Endothelial cell of umbilical vein (primary cell): Measurements from ENCODE around the gene NFIC. TPM values are rescaled to one million over a fixed set of nuclear protein-coding genes. Genes with fewer than 3 reads are reported as not detected.
"Not testable (repeated sequence)": the region's sequence is repeated elsewhere in the genome, so short reads cannot be mapped to it uniquely, and the experiment has no call there.

ENCODE experiments used
- BruUV-seq: library from RNA; stranded (reverse); fragments of 400-500 nt; replicated peaks from 2 replicates; lab custom pipeline; 2021; lab: Mats Ljungman, UMichigan
- CTCF ChIA-PET: fragments of 300-600, 350-600 bp; sonication (Branson Sonifier 250); formaldehyde crosslinking; loops from one replicate; lab custom pipeline; 2021; ENCODE audit warnings: antibody characterized with exemption, inconsistent platforms; lab: Charles Lee
- POLR2A ChIA-PET: fragments of 300-600, 350-600 bp; sonication (Branson Sonifier 250); formaldehyde crosslinking; loops from one replicate; lab custom pipeline; 2021; ENCODE audit warnings: antibody characterized with exemption, inconsistent platforms; lab: Charles Lee
- DNase-seq: peaks from one replicate; pipeline ENCODE4 v3.0.0-alpha.2; 2011; ENCODE audit warnings: low read depth, low spot score
- FAIRE-seq: peaks from 2 replicates; lab custom pipeline; 2011; peaks lifted over from hg19 to GRCh38; lab: Jason Lieb, UNC
- H2AFZ ChIP-seq: 2 replicates; pipeline ENCODE4 v1.6.0; 2012; ENCODE audit warnings: low read depth, low read length, control low read depth, inconsistent platforms
- H3K27ac ChIP-seq: 2 replicates; pipeline ENCODE4 v1.5.1; 2011; ENCODE audit warnings: low read depth, mild to moderate bottlenecking, control low read depth, low read length, moderate library complexity; ENCODE audit not compliant: insufficient read depth
- H3K27me3 ChIP-seq, 2 experiments: 2 replicates each; pipeline versions ENCODE4 v1.6.0 to v1.6.1; 2011; ENCODE audit warnings: low read length in 2 of 2, mixed read lengths in 1 of 2; ENCODE audit not compliant: control insufficient read depth in 2 of 2, insufficient read depth in 2 of 2
- H3K36me3 ChIP-seq, 2 experiments: 2 replicates in 1 of 2; 3 replicates in 1 of 2; pipeline ENCODE4 v1.5.1; 2011; ENCODE audit warnings: low read length in 2 of 2, mild to moderate bottlenecking in 1 of 2, moderate library complexity in 1 of 2; ENCODE audit not compliant: control insufficient read depth in 2 of 2, insufficient read depth in 2 of 2; ENCODE audit errors: extremely low read depth in 1 of 2
- H3K4me1 ChIP-seq: 3 replicates; pipeline ENCODE4 v1.5.1; 2011; ENCODE audit warnings: mild to moderate bottlenecking, low read length; ENCODE audit not compliant: control insufficient read depth, insufficient read depth; ENCODE audit errors: extremely low read depth
- H3K4me2 ChIP-seq: 2 replicates; pipeline ENCODE4 v1.6.1; 2011; ENCODE audit warnings: low read length, control low read depth, mixed read lengths; ENCODE audit not compliant: insufficient read depth
- H3K4me3 ChIP-seq, 3 experiments: fragments of 200-600 bp in 1 of 3; sonication (generic), shearing (Covaris generic) in 1 of 3; replicated peaks in 1 of 3; 2 replicates each; pipeline ENCODE4 v1.5.1; 2011 to 2016; ENCODE audit warnings: control low read depth in 3 of 3, low read length in 3 of 3, mild to moderate bottlenecking in 2 of 3, inconsistent platforms in 1 of 3, low read depth in 1 of 3, moderate library complexity in 1 of 3; ENCODE audit not compliant: insufficient read depth in 1 of 3
- H3K79me2 ChIP-seq: 2 replicates; pipeline ENCODE4 v1.6.0; 2012; ENCODE audit warnings: low read length, inconsistent platforms; ENCODE audit not compliant: control insufficient read depth, insufficient read depth
- H3K9ac ChIP-seq: replicated peaks from 2 replicates; pipeline ENCODE3; 2011; ENCODE audit warnings: low read length, control low read depth; ENCODE audit not compliant: insufficient read depth; ENCODE audit errors: extremely low read depth
- H3K9me1 ChIP-seq: replicated peaks from 3 replicates; pipeline ENCODE4 v1.6.0; 2011; ENCODE audit warnings: mild to moderate bottlenecking, low read length; ENCODE audit not compliant: control insufficient read depth, insufficient read depth; ENCODE audit errors: extremely low read depth
- H3K9me3 ChIP-seq: replicated peaks from 2 replicates; pipeline ENCODE4 v1.5.1; 2012; ENCODE audit warnings: low read length, inconsistent platforms; ENCODE audit not compliant: control insufficient read depth, insufficient read depth
- H4K20me1 ChIP-seq: replicated peaks from 2 replicates; pipeline ENCODE3; 2011; ENCODE audit warnings: mild to moderate bottlenecking, low read length; ENCODE audit not compliant: control insufficient read depth, insufficient read depth; ENCODE audit errors: extremely low read depth
- CTCF ChIP-seq, 2 donors: IDR thresholded peaks; 1 replicate in 1 of 2; 2 replicates in 1 of 2; pipeline ENCODE4 v1.5.1; 2011; ENCODE audit warnings: low read length in 2 of 2, mild to moderate bottlenecking in 2 of 2, moderate library complexity in 2 of 2, control low read depth in 1 of 2, inconsistent platforms in 1 of 2, low read depth in 1 of 2; ENCODE audit not compliant: insufficient read depth in 1 of 2; ENCODE audit errors: extremely low read depth in 1 of 2
- EZH2 ChIP-seq: IDR thresholded peaks from 2 replicates; pipeline ENCODE4 v1.6.1; 2012; ENCODE audit warnings: borderline replicate concordance, low read depth, mild to moderate bottlenecking, moderate library complexity, low read length, inconsistent platforms; ENCODE audit not compliant: severe bottlenecking
- FOS ChIP-seq: IDR thresholded peaks from 2 replicates; pipeline ENCODE4 v1.6.1; 2011; ENCODE audit warnings: mild to moderate bottlenecking, low read length, moderate library complexity, borderline replicate concordance; ENCODE audit not compliant: insufficient read depth
- GATA2 ChIP-seq: IDR thresholded peaks from 2 replicates; pipeline ENCODE4 v1.7.0; 2011; ENCODE audit warnings: low read depth, mild to moderate bottlenecking, moderate library complexity, mixed read lengths, low read length; ENCODE audit not compliant: insufficient read length, insufficient read depth
- JUN ChIP-seq: IDR thresholded peaks from 2 replicates; pipeline ENCODE4 v1.6.1; 2011; ENCODE audit warnings: borderline replicate concordance, low read depth; ENCODE audit not compliant: insufficient read length, insufficient read depth
- MAX ChIP-seq: IDR thresholded peaks from 2 replicates; pipeline ENCODE4 v1.6.1; 2011; ENCODE audit not compliant: insufficient read depth, insufficient read length
- MYC ChIP-seq: IDR thresholded peaks from one replicate; pipeline ENCODE4 v1.6.1; 2011; ENCODE audit warnings: mild to moderate bottlenecking, low read depth, low read length
- POLR2A ChIP-seq: IDR thresholded peaks from 2 replicates; pipeline ENCODE4 v1.6.1; 2012; ENCODE audit warnings: low read depth, mild to moderate bottlenecking, control low read depth, low read length
- POLR2AphosphoS5 ChIP-seq: IDR thresholded peaks from 2 replicates; pipeline ENCODE4 v1.6.1; 2012; ENCODE audit warnings: low read depth, mild to moderate bottlenecking, control low read depth, low read length, moderate library complexity; ENCODE audit not compliant: insufficient read depth
- dilution Hi-C: fragments of 300-500 bp; cut with MboI; formaldehyde crosslinking; loops from one replicate; pipeline ENCODE4 v1.15.0; 2019; ENCODE audit warnings: low sequenced_read_pairs; ENCODE audit not compliant: extremely low pct_ligation_motif_present
- intact Hi-C: fragments of 100-400 bp; cut with micrococcal nuclease; formaldehyde crosslinking; loops from one replicate; pipeline ENCODE4 v1.10.0; 2022
- polyA plus RNA-seq, 4 experiments: library from polyadenylated mRNA; depleted of rRNA in 3 of 4; stranded (reverse) in 3 of 4; unstranded in 1 of 4; fragments of >200 nt; gene quantifications; 2 replicates each; pipeline versions ENCODE4 v1.2.1 to v1.2.3, GENCODE V29; 2011 to 2012; ENCODE audit warnings: missing spikeins in 1 of 4
- total RNA-seq: library from RNA; stranded (reverse); gene quantifications from 2 replicates; pipeline ENCODE4 v1.2.3, GENCODE V29; 2021

NFIC gene
- total and polyA plus RNA-seq, 2 donors (not counting 3 experiments of a cell fraction or from before 2014, with no cell fraction given) = 11.4 to 133 TPM

- H2AFZ ChIP-seq = no peak overlapping the region
- H3K4me3 ChIP-seq = no peak overlapping the region
- H3K36me3 ChIP-seq = no peaks in the 10 kb centered on the region
- intact Hi-C loops (no loop called here), dilution Hi-C loops (no loop called here)
- H3K4me1 ChIP-seq = no peaks in the 10 kb centered on the region
- H3K27ac ChIP-seq = no peak overlapping the region
- no peaks in the 10 kb centered on the region for H4K20me1 ChIP-seq
- ChIA-PET CTCF (interaction anchor here (1.8 to 2.4 kb wide), 4 partner anchors 99 to 155 kb away, joined by 4 to 10 read pairs (median 7); no protein-coding TSS in a partner anchor), POLR2A (no interaction called here)
- H3K9ac ChIP-seq = no peak overlapping the region
- H3K79me2 ChIP-seq = no peaks in the 10 kb centered on the region
- TF ChIP-seq FOS = no peak
- no peak for TF ChIP-seq POLR2AphosphoS5
- no peak for TF ChIP-seq POLR2A
- TF ChIP-seq EZH2 = no peak
- TF ChIP-seq MYC = no peak
- no peak for TF ChIP-seq JUN
- TF ChIP-seq CTCF (IDR thresholded peaks at IDR 0.05; ENCODE audit: extremely low read depth in 1 of 2, insufficient read depth in 1 of 2, low read depth in 1 of 2, low read length in 2 of 2) = no peak
- TF ChIP-seq GATA2 = no peak
- TF ChIP-seq MAX = no peak
- FAIRE-seq (no peak), DNase-seq (no peak)
- no peak overlapping the region for H3K4me2 ChIP-seq
- no TSS peak for BruUV-seq
- no peaks in the 10 kb centered on the region for H3K27me3 ChIP-seq
- peaks cover 2% of the 10 kb centered on the region for H3K9me3 ChIP-seq
- no peaks in the 10 kb centered on the region for H3K9me1 ChIP-seq
These were observed 36.3 kb upstream of the NFIC start for GRCh38 chr19:3330047-3330446.

DNA sequence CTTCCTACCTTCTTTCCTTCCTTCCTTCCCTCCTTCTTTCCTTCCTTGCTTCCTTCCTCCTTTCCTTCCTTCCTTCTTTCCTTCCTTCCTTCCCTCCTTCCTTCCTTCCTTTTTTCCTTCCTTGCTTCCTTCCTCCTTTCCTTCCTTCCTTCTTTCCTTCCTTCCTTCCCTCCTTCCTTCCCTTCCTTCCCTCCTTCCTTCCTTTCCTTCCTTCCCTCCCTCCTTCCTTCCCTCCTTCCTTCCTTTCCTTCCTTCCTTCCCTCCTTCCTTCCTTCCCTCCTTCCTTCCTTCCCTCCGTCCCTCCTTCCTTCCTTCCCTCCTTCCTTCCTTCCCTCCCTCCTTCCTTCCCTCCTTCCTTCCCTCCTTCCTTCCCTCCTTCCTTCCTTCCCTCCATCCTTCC lies 34.2 kb upstream of the NFIC start:
- intact Hi-C loops, H2AFZ ChIP-seq, H3K36me3 ChIP-seq, H4K20me1 ChIP-seq, H3K4me2 ChIP-seq, H3K27me3 ChIP-seq, H3K4me3 ChIP-seq, H3K9ac ChIP-seq, dilution Hi-C loops, BruUV-seq, H3K27ac ChIP-seq, FAIRE-seq, POLR2A ChIA-PET, H3K9me3 ChIP-seq, H3K9me1 ChIP-seq, H3K4me1 ChIP-seq, H3K79me2 ChIP-seq, DNase-seq: not testable (repeated sequence)
- CTCF ChIA-PET = interaction anchor here (1.5 kb wide), 1 partner anchor 97 kb away, joined by 6 read pairs; no protein-coding TSS in a partner anchor
